K562 (cell line): Measurements from ENCODE around the gene HADHB. TPM values are rescaled to one million over a fixed set of nuclear protein-coding genes. Genes with fewer than 3 reads are reported as not detected.

Source experiments
- ARID4B ChIP-seq: sonication (generic); formaldehyde crosslinking; IDR thresholded peaks from 2 replicates; pipeline ENCODE4 v1.8.0; 2022; ENCODE audit warnings: mild to moderate bottlenecking, missing genetic modification reagents
- BCLAF1 ChIP-seq, 2 experiments: fragments of 450-650 bp in 1 of 2; IDR thresholded peaks; 2 replicates each; pipeline ENCODE4 v1.6.1; 2011 to 2017; ENCODE audit warnings: low read depth in 2 of 2, antibody characterized with exemption in 1 of 2, borderline replicate concordance in 1 of 2, low read length in 1 of 2, mild to moderate bottlenecking in 1 of 2, mixed read lengths in 1 of 2; ENCODE audit not compliant: control insufficient read depth in 1 of 2
- CTCF ChIP-seq, 3 experiments: IDR thresholded peaks in 2 of 3; conservative IDR thresholded peaks in 1 of 3; 2 replicates each; pipeline ENCODE4 v1.5.1; 2011 to 2012; ENCODE audit warnings: low read length in 3 of 3, mild to moderate bottlenecking in 3 of 3, control low read depth in 2 of 3, improper control_type of control experiment in 1 of 3, inconsistent platforms in 1 of 3, low read depth in 1 of 3, mixed read lengths in 1 of 3, moderate library complexity in 1 of 3; ENCODE audit not compliant: insufficient read depth in 2 of 3
- E2F3 ChIP-seq: fragments of 250-450 bp; sonication (Bioruptor Pico); IDR thresholded peaks from 2 replicates; pipeline ENCODE4 v1.4.0; 2020; ENCODE audit warnings: mild to moderate bottlenecking
- EHMT2 ChIP-seq: fragments of 450-650 bp; IDR thresholded peaks from 2 replicates; pipeline ENCODE4 v1.6.1; 2018; ENCODE audit warnings: antibody characterized with exemption
- GTF2F1 ChIP-seq: IDR thresholded peaks from 2 replicates; pipeline ENCODE4 v1.6.1; 2011; ENCODE audit warnings: low read depth, low read length, improper control_type of control experiment
- IRF2 ChIP-seq: sonication (generic); formaldehyde crosslinking; IDR thresholded peaks from 2 replicates; pipeline ENCODE4 v1.8.1; 2022; ENCODE audit warnings: mild to moderate bottlenecking, missing genetic modification reagents
- JUN ChIP-seq, 2 experiments: sonication (generic) in 1 of 2; formaldehyde crosslinking in 1 of 2; IDR thresholded peaks; 2 replicates each; pipeline versions ENCODE4 v1.6.1 to v1.8.0; 2012 to 2022; ENCODE audit warnings: borderline replicate concordance in 2 of 2, mild to moderate bottlenecking in 2 of 2, improper control_type of control experiment in 1 of 2, low read depth in 1 of 2, low read length in 1 of 2, missing genetic modification reagents in 1 of 2
- NFXL1 ChIP-seq: fragments of 450-650 bp; formaldehyde crosslinking; IDR thresholded peaks from 2 replicates; pipeline ENCODE4 v1.4.0; 2021; ENCODE audit warnings: mild to moderate bottlenecking
- NONO ChIP-seq, 2 experiments: fragments of 200-400 bp in 1 of 2; fragments of 450-650 bp in 1 of 2; formaldehyde crosslinking in 1 of 2; IDR thresholded peaks; 2 replicates each; pipeline ENCODE4 v1.6.1; 2017; ENCODE audit warnings: low read depth in 2 of 2, mild to moderate bottlenecking in 2 of 2, moderate library complexity in 2 of 2, low read length in 1 of 2
- PML ChIP-seq: IDR thresholded peaks from 2 replicates; pipeline ENCODE4 v1.6.1; 2012; ENCODE audit warnings: low read length, inconsistent platforms
- SAP30 ChIP-seq: fragments of 200-600 bp; sonication (generic); IDR thresholded peaks from 2 replicates; pipeline ENCODE4 v1.6.1; 2012; ENCODE audit warnings: borderline replicate concordance, low read depth, mild to moderate bottlenecking, moderate library complexity, low read length, control low read depth, inconsistent platforms; ENCODE audit not compliant: insufficient read depth, poor library complexity, severe bottlenecking
- ZNF23 ChIP-seq: fragments of 250-450 bp; sonication (Bioruptor Pico); IDR thresholded peaks from 2 replicates; pipeline ENCODE4 v1.4.0; 2020; ENCODE audit warnings: mild to moderate bottlenecking
- ZNF436 ChIP-seq: fragments of 250-450, 450-650 bp; sonication (Bioruptor Pico); formaldehyde crosslinking; IDR thresholded peaks from 2 replicates; pipeline ENCODE4 v1.7.0; 2020; ENCODE audit warnings: mild to moderate bottlenecking
- ZNF778 ChIP-seq: fragments of 450-650 bp; formaldehyde crosslinking; IDR thresholded peaks from 2 replicates; pipeline ENCODE4 v1.4.0; 2020; ENCODE audit warnings: mild to moderate bottlenecking, moderate library complexity
- ZSCAN29 ChIP-seq: fragments of 450-650 bp; IDR thresholded peaks from 2 replicates; pipeline ENCODE4 v1.6.1; 2017
- polyA plus RNA-seq, 8 experiments: library from polyadenylated mRNA; depleted of rRNA in 4 of 8; stranded (reverse) in 5 of 8; unstranded in 3 of 8; fragments of >200 nt; fragmentation: Nextera tagmentation in 2 of 8; fragmentation: Illumina TruSeq in 1 of 8; extraction: Ambion mirVana in 2 of 8; extraction: Trizol in 1 of 8; gene quantifications; 2 replicates each; pipeline versions ENCODE4 v1.2.1 to v1.2.3, GENCODE V29; 2011 to 2014; ENCODE audit warnings: inconsistent platforms in 1 of 8, missing spikeins in 1 of 8
- total RNA-seq, 7 experiments: library from RNA; depleted of rRNA in 6 of 7; stranded (reverse); fragments of >200 nt in 6 of 7; fragmentation: Illumina TruSeq in 2 of 7; extraction: Trizol in 2 of 7; gene quantifications; 2 replicates each; pipeline versions ENCODE4 v1.2.1 to v1.2.3, GENCODE V29; 2011 to 2021; ENCODE audit warnings: low replicate concordance in 1 of 7

The HADHB gene
- total and polyA plus RNA-seq, 9 of the 15 experiments (the other 6 are each of a cell fraction or from before 2014, with no cell fraction given) = 67.3 to 199 (median 100) TPM

GRCh38 chr2:26244309-26245230 lies at the start of gene HADHB, which contains the start of gene HADHA (continued):
- TF ChIP-seq GTF2F1 (no peak), ZNF436 (CRISPR knock-in tag) (no peak), ARID4B (CRISPR knock-in tag) (peak; percentile 94), IRF2 (CRISPR knock-in tag) (no peak), ZNF778 (no peak), NONO (IDR thresholded peaks at IDR 0.05; ENCODE audit: low read depth in 2 of 2, low read length in 1 of 2) (peak in 1 of 2 experiments; percentile 54; a peak in 2 of 4 replicates), ZNF23 (CRISPR knock-in tag) (no peak), PML (peak; percentile 40; the same call in 1 of the 2 replicates), SAP30 (peak; percentile 76), JUN (IDR thresholded peaks at IDR 0.05; ENCODE audit: borderline replicate concordance, low read depth, low read length) (peak; percentile 22; the same call in 1 of the 2 replicates), JUN (CRISPR knock-in tag; IDR thresholded peaks at IDR 0.05; ENCODE audit: borderline replicate concordance) (peak; percentile 77; the same call in 1 of the 2 replicates), CTCF (IDR thresholded peaks at IDR 0.05 in 2 of 3, conservative IDR thresholded peaks at IDR 0.05 in 1 of 3; ENCODE audit: insufficient read depth in 2 of 3, low read depth in 1 of 3, low read length in 3 of 3) (peak; percentile 13 to 18 (median 14); a peak in 2 of 6 replicates), BCLAF1 (IDR thresholded peaks at IDR 0.05; ENCODE audit: borderline replicate concordance in 1 of 2, control insufficient read depth in 1 of 2, low read depth in 2 of 2, low read length in 1 of 2) (no peak), EHMT2 (no peak), NFXL1 (no peak), ZSCAN29 (0 out of 2 replicates have a peak, but pooled peaks have one; percentile 10), E2F3 (CRISPR knock-in tag) (no peak; the same call in 1 of the 2 replicates)
